ENCODE results near the gene RAD51B.

RAD51B gene

DNA sequence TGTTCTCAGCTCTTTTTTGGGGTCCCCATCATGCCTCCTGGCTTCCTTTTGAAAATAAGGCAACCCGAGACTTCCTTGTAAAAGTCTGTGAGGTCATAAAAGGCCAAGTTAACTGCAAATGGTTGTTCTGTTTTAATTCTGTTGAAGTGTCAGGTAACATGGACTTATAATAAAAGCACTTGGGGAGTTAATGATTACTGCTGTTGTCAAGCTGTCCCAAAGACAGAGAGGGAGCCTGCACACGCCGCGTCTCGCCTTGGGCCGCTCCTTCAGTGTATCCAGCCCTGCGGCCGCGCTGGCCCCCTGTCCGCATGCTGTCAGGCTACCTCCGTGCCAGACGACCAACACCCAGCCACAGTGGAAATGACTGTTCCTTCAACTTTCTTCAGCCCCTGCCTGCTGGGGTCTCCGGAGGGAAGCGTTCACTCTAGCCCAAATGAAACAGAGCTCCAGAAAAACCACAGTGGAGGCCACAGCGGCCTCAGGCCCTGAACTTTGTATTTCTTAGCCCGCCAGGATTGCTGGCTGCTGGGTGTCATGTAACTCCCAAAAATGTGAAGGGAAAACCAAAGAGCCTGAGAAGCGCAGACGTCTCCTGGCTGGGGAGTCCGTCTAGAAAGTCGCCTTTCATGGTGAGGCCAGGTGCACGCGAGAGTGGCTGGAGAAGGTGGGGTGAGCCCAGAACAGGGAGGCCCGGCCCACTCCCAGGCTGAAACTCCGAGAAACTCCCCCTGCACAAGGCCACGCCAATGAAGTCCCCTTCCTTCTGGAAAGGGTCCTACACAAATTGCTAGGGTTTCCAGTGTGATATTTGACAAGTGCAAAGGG is 784.2 kb downstream of the RAD51B start:
- DNase-seq (ENCODE audit: low spot score): no peak
- no peak overlapping the region for H3K27ac ChIP-seq
- POLR2A ChIA-PET (ENCODE audit: low non-redundant PET): no interaction called here
- CTCF ChIA-PET: no interaction called here
- TF ChIP-seq, protein P1, sequence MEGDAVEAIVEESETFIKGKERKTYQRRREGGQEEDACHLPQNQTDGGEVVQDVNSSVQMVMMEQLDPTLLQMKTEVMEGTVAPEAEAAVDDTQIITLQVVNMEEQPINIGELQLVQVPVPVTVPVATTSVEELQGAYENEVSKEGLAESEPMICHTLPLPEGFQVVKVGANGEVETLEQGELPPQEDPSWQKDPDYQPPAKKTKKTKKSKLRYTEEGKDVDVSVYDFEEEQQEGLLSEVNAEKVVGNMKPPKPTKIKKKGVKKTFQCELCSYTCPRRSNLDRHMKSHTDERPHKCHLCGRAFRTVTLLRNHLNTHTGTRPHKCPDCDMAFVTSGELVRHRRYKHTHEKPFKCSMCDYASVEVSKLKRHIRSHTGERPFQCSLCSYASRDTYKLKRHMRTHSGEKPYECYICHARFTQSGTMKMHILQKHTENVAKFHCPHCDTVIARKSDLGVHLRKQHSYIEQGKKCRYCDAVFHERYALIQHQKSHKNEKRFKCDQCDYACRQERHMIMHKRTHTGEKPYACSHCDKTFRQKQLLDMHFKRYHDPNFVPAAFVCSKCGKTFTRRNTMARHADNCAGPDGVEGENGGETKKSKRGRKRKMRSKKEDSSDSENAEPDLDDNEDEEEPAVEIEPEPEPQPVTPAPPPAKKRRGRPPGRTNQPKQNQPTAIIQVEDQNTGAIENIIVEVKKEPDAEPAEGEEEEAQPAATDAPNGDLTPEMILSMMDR (conservative IDR thresholded peaks at IDR 0.05; ENCODE audit: low read depth): no peak

DNA sequence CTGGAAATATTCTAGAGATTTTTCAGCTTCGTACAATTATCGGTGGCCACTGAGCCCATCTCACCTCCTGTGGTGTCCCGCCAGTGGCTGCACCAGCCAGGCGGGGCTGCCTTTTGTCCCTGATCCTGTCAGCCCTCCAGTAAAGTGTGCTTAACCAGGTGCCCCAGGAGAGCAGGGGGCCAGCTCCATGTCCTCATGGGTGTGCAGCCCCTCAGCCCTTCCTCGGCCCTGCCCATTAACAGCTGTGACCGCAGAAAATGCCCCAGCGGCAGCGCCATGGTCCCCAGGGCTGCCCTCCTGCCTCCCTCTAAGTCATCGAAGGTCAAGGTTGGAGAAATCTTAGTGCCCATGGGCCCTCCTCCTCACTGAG is 784.8 kb downstream of the RAD51B start:
- DNase-seq (ENCODE audit: low spot score): no peak
- ChIA-PET CTCF (no interaction called here), POLR2A (ENCODE audit: low non-redundant PET) (no interaction called here)
- H3K27ac ChIP-seq: no peak overlapping the region
- TF ChIP-seq, protein P1 (conservative IDR thresholded peaks at IDR 0.05; ENCODE audit: low read depth): no peak

DNA sequence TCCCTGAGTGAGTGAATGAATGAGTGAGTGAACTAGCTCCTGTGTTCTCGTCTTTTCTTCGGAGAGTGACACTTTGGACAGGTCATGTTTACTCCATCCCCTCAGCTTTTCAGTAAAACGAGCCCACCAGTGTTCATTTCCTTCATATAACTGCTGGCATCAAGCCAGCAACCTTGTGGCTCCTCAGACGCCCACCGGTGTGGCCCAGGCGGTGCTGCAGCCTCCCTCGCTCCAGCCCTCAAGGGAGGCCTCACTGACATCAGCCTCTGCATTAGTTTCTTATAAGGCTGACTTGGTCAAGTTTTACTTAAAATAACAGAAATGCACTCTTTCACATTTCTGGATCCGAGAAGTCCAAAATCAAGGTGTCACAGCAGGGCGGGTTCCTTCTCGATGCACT is 785.2 kb downstream of the RAD51B start:
- ChIA-PET POLR2A (ENCODE audit: low non-redundant PET) (no interaction called here), CTCF (no interaction called here)
- TF ChIP-seq, protein P1 (conservative IDR thresholded peaks at IDR 0.05; ENCODE audit: low read depth): no peak
- no peak for DNase-seq (ENCODE audit: low spot score)
- no peak overlapping the region for H3K27ac ChIP-seq

DNA sequence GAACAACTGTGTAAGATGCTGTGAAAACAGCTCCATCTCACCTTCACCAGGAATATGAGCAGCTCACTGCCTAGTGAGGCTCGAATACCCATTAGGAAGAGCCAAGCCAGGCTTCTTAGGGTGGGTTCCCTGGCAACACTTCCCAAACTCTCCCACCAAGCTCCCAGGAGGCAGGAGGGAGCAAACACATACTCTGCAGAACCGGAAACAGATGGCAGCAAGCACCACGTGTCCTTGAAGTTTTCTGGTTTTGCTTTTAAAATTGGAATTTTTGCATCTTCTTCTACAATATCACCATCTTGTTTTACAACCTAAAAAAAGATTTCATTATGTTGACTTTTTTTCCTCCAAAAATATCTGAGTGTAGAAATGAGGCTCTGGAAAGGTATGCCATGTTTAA is 786.6 kb downstream of the RAD51B start:
- H3K27ac ChIP-seq: no peak overlapping the region
- CTCF ChIA-PET: no interaction called here
- no peak for DNase-seq (ENCODE audit: low spot score)
- POLR2A ChIA-PET (ENCODE audit: low non-redundant PET): no interaction called here
- TF ChIP-seq, protein P1 (conservative IDR thresholded peaks at IDR 0.05; ENCODE audit: low read depth): no peak

DNA sequence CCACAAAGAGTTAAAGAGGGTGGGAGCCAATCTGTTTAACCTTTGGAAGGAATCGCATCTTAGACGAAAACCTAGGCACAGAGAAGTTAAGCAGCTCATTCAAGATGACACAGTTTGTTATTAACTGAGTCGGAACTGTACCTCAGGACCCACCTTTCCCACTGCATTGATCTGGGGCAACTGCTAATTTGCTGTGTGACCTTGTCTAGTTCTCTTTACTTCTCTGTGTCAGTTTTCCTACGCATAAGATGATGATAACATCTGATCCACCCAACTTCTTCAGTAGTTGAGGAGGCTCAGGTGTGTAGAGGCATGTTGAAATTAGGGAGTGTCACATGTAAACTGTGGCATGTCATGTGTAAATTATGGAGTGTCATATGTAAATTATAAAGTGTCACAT is 787.1 kb downstream of the RAD51B start:
- H3K27ac ChIP-seq: peak overlapping the region; percentile 28; the same call in 1 of the 2 replicates
- TF ChIP-seq, protein P1 (conservative IDR thresholded peaks at IDR 0.05; ENCODE audit: low read depth): no peak
- CTCF ChIA-PET: no interaction called here
- POLR2A ChIA-PET (ENCODE audit: low non-redundant PET): no interaction called here
- no peak for DNase-seq (ENCODE audit: low spot score)

DNA sequence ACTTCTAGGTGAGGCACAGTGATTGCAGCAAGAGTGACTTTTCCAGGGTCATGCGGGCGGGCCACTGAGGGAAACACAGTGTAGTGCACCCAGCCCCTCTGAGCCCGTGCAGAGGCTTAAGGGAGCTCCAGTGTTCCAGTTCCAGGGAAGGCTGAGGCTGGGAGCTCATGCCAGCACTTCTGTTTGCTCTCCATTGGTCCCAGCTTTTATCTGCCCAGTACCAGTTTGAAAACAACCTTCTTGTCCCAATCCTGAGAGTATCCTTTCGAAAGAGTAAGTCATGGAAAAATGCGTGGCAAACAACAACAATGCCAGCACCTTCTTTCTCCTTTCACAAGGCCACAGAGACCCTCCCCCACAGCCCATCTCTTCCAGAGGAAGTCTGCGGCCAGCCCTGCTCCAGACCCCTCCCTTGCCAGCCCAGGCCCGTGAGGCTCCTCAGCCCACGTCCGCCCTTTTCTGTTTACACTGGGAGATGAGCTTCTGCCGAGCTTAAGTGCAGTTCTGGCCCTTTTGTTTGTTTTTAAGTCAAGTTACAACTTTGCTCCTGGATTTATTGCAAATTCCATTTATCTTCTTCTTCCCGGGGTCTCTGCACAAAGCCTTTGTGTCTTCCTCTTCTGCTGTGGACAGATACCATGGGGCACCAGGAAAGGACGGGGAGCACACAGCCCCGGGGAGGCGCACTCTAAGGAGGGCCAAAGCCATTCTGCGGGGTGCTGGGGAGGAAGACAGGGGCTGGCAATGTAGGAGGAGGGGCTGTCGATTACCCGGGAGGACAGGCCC is 787.7 kb downstream of the RAD51B start:
- peak overlapping the region; percentile 28 for H3K27ac ChIP-seq
- DNase-seq (ENCODE audit: low spot score): no peak
- POLR2A ChIA-PET (ENCODE audit: low non-redundant PET): no interaction called here

More for the DNA sequence above, 787.7 kb downstream of the RAD51B start:
- TF ChIP-seq, protein P1 (conservative IDR thresholded peaks at IDR 0.05; ENCODE audit: low read depth): no peak
- CTCF ChIA-PET: no interaction called here

All from RWPE1 (cell line).